ENCODE data around the gene SPINK6.

SPINK6 gene

GRCh38 chr5:148202531-148203203 lies at the start of gene SPINK6:
Gene SPINK6, plus strand, starts transcription at chr5:148203042. Its CDS starts 55 bp downstream, at chr5:148203097.
- no peak for DNase-seq

GRCh38 chr5:148156609-148157008 lies 46.2 kb upstream of the SPINK6 start:
- DNase-seq, result no peak

GRCh38 chr5:148162038-148162437 lies 40.8 kb upstream of the SPINK6 start:
- no peak for DNase-seq

GRCh38 chr5:148163345-148163744 lies 39.5 kb upstream of the SPINK6 start:
- no peak for DNase-seq

- DNase-seq, result no peak
These were observed 36.1 kb upstream of the SPINK6 start for GRCh38 chr5:148166550-148167283.

GRCh38 chr5:148168246-148168645 lies 34.6 kb upstream of the SPINK6 start, which contains the start of gene SPINK14:
Gene SPINK14, plus strand, starts transcription at chr5:148168546. Its CDS starts 1,187 bp downstream, at chr5:148169733.
- no peak for DNase-seq

- DNase-seq, result no peak
These were observed 30.5 kb upstream of the SPINK6 start for GRCh38 chr5:148172377-148172776.

- no peak for DNase-seq
These were observed 26.4 kb upstream of the SPINK6 start for GRCh38 chr5:148176480-148176879.

- DNase-seq, result no peak
These were observed 25.6 kb upstream of the SPINK6 start for GRCh38 chr5:148177207-148177606.

- no peak for DNase-seq
These were observed 23.5 kb upstream of the SPINK6 start for GRCh38 chr5:148179234-148179824.

GRCh38 chr5:148186248-148187003 lies 16.4 kb upstream of the SPINK6 start:
- no peak for DNase-seq

- no peak for DNase-seq
These were observed 11.8 kb upstream of the SPINK6 start for GRCh38 chr5:148191010-148191409.

GRCh38 chr5:148193202-148193601 lies 9.6 kb upstream of the SPINK6 start:
- no peak for DNase-seq

- DNase-seq, result no peak
These were observed 1.7 kb upstream of the SPINK6 start for GRCh38 chr5:148201151-148201550.

GRCh38 chr5:148205044-148205806 lies 2.4 kb downstream of the SPINK6 start:
- no peak for DNase-seq

- DNase-seq, result no peak
These were observed 3.0 kb downstream of the SPINK6 start for GRCh38 chr5:148205865-148206264.

- no peak for DNase-seq
These were observed 3.8 kb downstream of the SPINK6 start for GRCh38 chr5:148206620-148207019.

GRCh38 chr5:148208226-148208625 lies 5.4 kb downstream of the SPINK6 start:
- DNase-seq, result no peak

GRCh38 chr5:148209151-148209770 lies 6.4 kb downstream of the SPINK6 start:
- DNase-seq, result no peak

- DNase-seq, result no peak
These were observed 11.9 kb downstream of the SPINK6 start for GRCh38 chr5:148214665-148215185.

GRCh38 chr5:148221508-148221907 lies 18.7 kb downstream of the SPINK6 start:
- no peak for DNase-seq
